ENCODE data around the gene TMPRSS11E. TPM values are rescaled to one million over a fixed set of nuclear protein-coding genes. Genes with fewer than 3 reads are reported as not detected.

TMPRSS11E gene
- total RNA-seq: not detected in 2 replicates

GRCh38 chr4:68447201-68447600, at the start of gene TMPRSS11E:
TSS of gene TMPRSS11E (plus strand) at chr4:68447463. CDS start at chr4:68447513, 50 bp downstream.

Other genes with a start within 250 kb of the TMPRSS11E start
- not detected in 2 replicates for gene TMPRSS11B, start 201.8 kb upstream of the TMPRSS11E start, total RNA-seq
- gene YTHDC1, start 97.4 kb upstream of the TMPRSS11E start, total RNA-seq: 33.3 and 40.4 TPM in 2 replicates
- not detected in 2 replicates for gene UGT2B17, start 128.9 kb downstream of the TMPRSS11E start, total RNA-seq
- gene UGT2B15, start 223.2 kb downstream of the TMPRSS11E start, total RNA-seq: not detected in 2 replicates

All from smooth muscle cell of bladder (primary cell).